Heart left ventricle (tissue), 16 donors: ENCODE data around the gene GIT2. TPM values are rescaled to one million over a fixed set of nuclear protein-coding genes. Genes with fewer than 3 reads are reported as not detected.
"Not testable (repeated sequence)": the region's sequence is repeated elsewhere in the genome, so short reads cannot be mapped to it uniquely, and the experiment has no call there.

Experiments
- ATAC-seq, 4 donors: fragments of 200-7000 bp; cut with Tn5 transposase; one replicate each; pipeline ENCODE4 v1.9.1; 2020 to 2022; ENCODE audit warnings: moderate library complexity in 4 of 4, mild to moderate bottlenecking in 3 of 4, moderate number of reproducible peaks in 1 of 4
- DNase-seq, 5 donors: peaks; one replicate each; pipeline ENCODE4 v3.0.0-alpha.2; 2020
- H3K27ac ChIP-seq, 12 donors: fragments of 200-600 bp; sonication (generic) in 4 of 12; one replicate each; pipeline versions ENCODE4 v1.5.0 to v1.8.0; 2016 to 2022; ENCODE audit warnings: mild to moderate bottlenecking in 2 of 12
- H3K27me3 ChIP-seq, 9 donors: fragments of 200-600 bp; sonication (generic) in 2 of 9; one replicate each; pipeline versions ENCODE4 v1.5.1 to v1.8.0; 2016 to 2022; ENCODE audit warnings: mild to moderate bottlenecking in 3 of 9
- H3K36me3 ChIP-seq, 9 donors: fragments of 200-600 bp; sonication (generic) in 2 of 9; one replicate each; pipeline versions ENCODE4 v1.5.0 to v1.8.0; 2018 to 2022; ENCODE audit warnings: mild to moderate bottlenecking in 2 of 9
- H3K4me1 ChIP-seq, 12 donors: fragments of 200-600 bp; sonication (generic) in 4 of 12; one replicate each; pipeline versions ENCODE4 v1.5.0 to v1.8.0; 2016 to 2022; ENCODE audit warnings: mild to moderate bottlenecking in 3 of 12
- H3K4me3 ChIP-seq, 12 donors: fragments of 200-600 bp; sonication (generic) in 4 of 12; one replicate each; pipeline versions ENCODE4 v1.5.0 to v1.8.0; 2017 to 2022; ENCODE audit warnings: mild to moderate bottlenecking in 9 of 12, moderate library complexity in 4 of 12
- H3K9me3 ChIP-seq, 12 donors: fragments of 200-600 bp; sonication (generic) in 4 of 12; one replicate each; pipeline versions ENCODE4 v1.5.0 to v1.8.0; 2016 to 2022; ENCODE audit warnings: mild to moderate bottlenecking in 1 of 12
- POLR2A ChIP-seq, 2 donors: fragments of 450-650 bp; IDR thresholded peaks; one replicate each; pipeline ENCODE4 v1.6.1; 2017; ENCODE audit warnings: antibody characterized with exemption in 2 of 2, mild to moderate bottlenecking in 2 of 2, moderate library complexity in 2 of 2
- WGBS, 4 donors: extraction: QIAGEN DNeasy Blood & Tissue Kit in 2 of 4; methylation state at CpG; one replicate each; pipeline versions ENCODE4 v1.1.5 to v1.1.7; 2013 to 2018; 5-methylcytosine and 5-hydroxymethylcytosine counted together
- intact Hi-C, 10 donors: fragments of 100-400 bp; cut with DNase I; formaldehyde crosslinking; loops; one replicate each; pipeline versions ENCODE4 v1.11.1 to v1.14.2; 2022
- polyA plus RNA-seq, 2 donors: library from polyadenylated mRNA; stranded (reverse); fragments of 200-250 nt; gene quantifications; one replicate each; pipeline ENCODE4 v1.2.3, GENCODE V29; 2013
- total RNA-seq, 9 donors: library from RNA; depleted of rRNA in 2 of 9; stranded (reverse); fragments of >200 nt in 2 of 9; fragmentation: NEBNext Ultra II Directional in 3 of 9; extraction: Animal tissue kit (Norgen Biotek cat#: 25700) in 3 of 9; gene quantifications; one replicate each; pipeline versions ENCODE4 v1.1.0 to v1.2.4, GENCODE V29; 2016 to 2023
- TF ChIP-seq, protein P1 (sequence below), 12 donors: fragments of 200-600 bp; sonication (generic) in 4 of 12; IDR thresholded peaks; one replicate each; pipeline versions ENCODE4 v1.5.0 to v1.8.0; 2018 to 2022; ENCODE audit warnings: antibody characterized with exemption in 12 of 12, mild to moderate bottlenecking in 5 of 12
- donor health status: ischemic (EF 13 %, LVEDD 7.1; RV severe dilation, severe dysfunction).
- donor health status: healthy with polysubstance abuse.
- donor health status: DM: no; HTN: yes; CAD: no.
- donor health status: DM: no; HTN: no; CAD: no.
- donor health status: ischemic (EF 25% LVEDD 6.9; RV normal size, moderate dysfunction).
- donor health status: ischemic (EF 25% LVEDD 5.7; RV mildly dilated, moderate dysfunction).
- donor health status: healthy.
- donor health status: DM: yes; HTN: yes; CAD: no.
- donor health status: ischemic (EF 35%, LVEDD 5.7; RV mildly dilated, moderate dysfunction).
- donor health status: nonischemic (EF 11% LVEDD 7.7; RV severe dilation, severe dysfunction).
- donor health status: DM: yes; HTN: yes; CAD: no.
- donor health status: PGD.
- donor health status: ischemic (EF 29% LVEDD 5.4; RV normal size, mild dysfunction).
- donor health status: nonischemic (EF 23%, LVEDD 6.1; RV moderate dilation, normal function).

GIT2 gene
- total and polyA plus RNA-seq, 11 donors: 17.4 to 56.7 (median 36.2) TPM

- DNase-seq (no peak), ATAC-seq (no peak)
- H3K4me1 ChIP-seq: peaks cover 0 to 16% (median 2%) of the 10 kb centered on the region in 12 donors
- no peaks in the 10 kb centered on the region for H3K27me3 ChIP-seq
- intact Hi-C loops: no loop called here
- no peak overlapping the region for H3K4me3 ChIP-seq
- H3K36me3 ChIP-seq: peaks cover 0 to 100% (median 96%) of the 10 kb centered on the region in 9 donors
- TF ChIP-seq, protein P1, sequence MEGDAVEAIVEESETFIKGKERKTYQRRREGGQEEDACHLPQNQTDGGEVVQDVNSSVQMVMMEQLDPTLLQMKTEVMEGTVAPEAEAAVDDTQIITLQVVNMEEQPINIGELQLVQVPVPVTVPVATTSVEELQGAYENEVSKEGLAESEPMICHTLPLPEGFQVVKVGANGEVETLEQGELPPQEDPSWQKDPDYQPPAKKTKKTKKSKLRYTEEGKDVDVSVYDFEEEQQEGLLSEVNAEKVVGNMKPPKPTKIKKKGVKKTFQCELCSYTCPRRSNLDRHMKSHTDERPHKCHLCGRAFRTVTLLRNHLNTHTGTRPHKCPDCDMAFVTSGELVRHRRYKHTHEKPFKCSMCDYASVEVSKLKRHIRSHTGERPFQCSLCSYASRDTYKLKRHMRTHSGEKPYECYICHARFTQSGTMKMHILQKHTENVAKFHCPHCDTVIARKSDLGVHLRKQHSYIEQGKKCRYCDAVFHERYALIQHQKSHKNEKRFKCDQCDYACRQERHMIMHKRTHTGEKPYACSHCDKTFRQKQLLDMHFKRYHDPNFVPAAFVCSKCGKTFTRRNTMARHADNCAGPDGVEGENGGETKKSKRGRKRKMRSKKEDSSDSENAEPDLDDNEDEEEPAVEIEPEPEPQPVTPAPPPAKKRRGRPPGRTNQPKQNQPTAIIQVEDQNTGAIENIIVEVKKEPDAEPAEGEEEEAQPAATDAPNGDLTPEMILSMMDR (IDR thresholded peaks at IDR 0.05): peak in 7 of 12 donors; percentile 14 to 36 (median 26)
- TF ChIP-seq POLR2A (IDR thresholded peaks at IDR 0.05): no peak
- H3K9me3 ChIP-seq: no peaks in the 10 kb centered on the region
- 81 to 86% (median 83%) methylated on average over 5 of the region's 5 CpGs for WGBS, 4 donors
- peak overlapping the region in 1 of 12 donors; percentile 65 for H3K27ac ChIP-seq
These were observed 62.1 kb downstream of the GIT2 start for GRCh38 chr12:109934026-109934425.

DNA sequence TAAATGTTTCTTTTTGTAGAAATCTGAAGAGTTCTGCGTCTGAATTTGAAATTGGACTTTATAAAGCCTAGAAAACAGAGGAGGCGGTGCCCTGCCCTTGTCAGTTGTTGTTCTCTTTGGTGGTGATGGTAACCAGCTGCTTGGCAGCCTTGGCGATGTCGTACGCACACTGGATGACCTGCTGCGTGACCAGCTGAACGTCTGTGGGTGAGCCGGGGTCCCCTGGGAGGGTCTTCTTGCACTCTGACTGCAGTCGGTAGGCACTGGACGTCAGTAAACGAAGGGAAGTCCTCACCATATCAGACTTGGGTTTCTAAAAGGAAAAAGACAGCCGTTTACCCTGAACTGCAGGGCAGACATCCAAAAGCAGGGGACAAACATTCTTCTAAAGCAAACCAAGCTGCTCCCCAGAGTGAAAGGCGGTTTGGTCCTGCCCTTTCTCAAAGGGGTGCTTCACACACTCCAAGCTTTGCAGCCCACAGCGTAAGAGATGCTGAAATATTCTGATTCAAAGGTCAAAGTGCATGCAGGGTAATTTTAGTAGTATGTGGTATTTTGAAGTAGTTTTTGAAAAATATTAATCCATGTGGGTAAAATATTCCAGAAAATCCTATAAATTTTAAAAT, 63.2 kb downstream of the GIT2 start:
- ATAC-seq: peak; percentile 65 to 82 (median 76)
- Histone ChIP-seq H3K27me3 (no peaks in the 10 kb centered on the region), H3K9me3 (no peaks in the 10 kb centered on the region), H3K36me3 (peaks cover 0 to 99% (median 86%) of the 10 kb centered on the region in 9 donors), H3K4me1 (peaks cover 0 to 16% (median 4%) of the 10 kb centered on the region in 12 donors), H3K27ac (peak overlapping the region in 11 of 12 donors; percentile 7 to 71 (median 36)), H3K4me3 (no peak overlapping the region)
- no peak for TF ChIP-seq POLR2A (IDR thresholded peaks at IDR 0.05)
- TF ChIP-seq, protein P1 (IDR thresholded peaks at IDR 0.05): no peak
- intact Hi-C loops: no loop called here
- DNase-seq: peak in 4 of 5 donors; percentile 66 to 87 (median 66)
- 53 to 69% (median 59%) methylated on average over 12 to 14 of the region's 14 CpGs for WGBS, 4 donors

- Histone ChIP-seq H3K27ac (peak overlapping the region in 1 of 12 donors; percentile 5), H3K9me3 (no peaks in the 10 kb centered on the region), H3K4me1 (peaks cover 0 to 20% (median 4%) of the 10 kb centered on the region in 12 donors), H3K27me3 (no peaks in the 10 kb centered on the region), H3K36me3 (peaks cover 0 to 99% (median 84%) of the 10 kb centered on the region in 9 donors), H3K4me3 (no peak overlapping the region)
- 87 to 95% (median 92%) methylated on average over 5 of the region's 5 CpGs for WGBS, 4 donors
- intact Hi-C loops: no loop called here
- ATAC-seq (no peak), DNase-seq (no peak)
- TF ChIP-seq POLR2A (IDR thresholded peaks at IDR 0.05): no peak
- TF ChIP-seq, protein P1 (IDR thresholded peaks at IDR 0.05): no peak
These were observed 65.0 kb downstream of the GIT2 start for GRCh38 chr12:109931143-109931542.

DNA sequence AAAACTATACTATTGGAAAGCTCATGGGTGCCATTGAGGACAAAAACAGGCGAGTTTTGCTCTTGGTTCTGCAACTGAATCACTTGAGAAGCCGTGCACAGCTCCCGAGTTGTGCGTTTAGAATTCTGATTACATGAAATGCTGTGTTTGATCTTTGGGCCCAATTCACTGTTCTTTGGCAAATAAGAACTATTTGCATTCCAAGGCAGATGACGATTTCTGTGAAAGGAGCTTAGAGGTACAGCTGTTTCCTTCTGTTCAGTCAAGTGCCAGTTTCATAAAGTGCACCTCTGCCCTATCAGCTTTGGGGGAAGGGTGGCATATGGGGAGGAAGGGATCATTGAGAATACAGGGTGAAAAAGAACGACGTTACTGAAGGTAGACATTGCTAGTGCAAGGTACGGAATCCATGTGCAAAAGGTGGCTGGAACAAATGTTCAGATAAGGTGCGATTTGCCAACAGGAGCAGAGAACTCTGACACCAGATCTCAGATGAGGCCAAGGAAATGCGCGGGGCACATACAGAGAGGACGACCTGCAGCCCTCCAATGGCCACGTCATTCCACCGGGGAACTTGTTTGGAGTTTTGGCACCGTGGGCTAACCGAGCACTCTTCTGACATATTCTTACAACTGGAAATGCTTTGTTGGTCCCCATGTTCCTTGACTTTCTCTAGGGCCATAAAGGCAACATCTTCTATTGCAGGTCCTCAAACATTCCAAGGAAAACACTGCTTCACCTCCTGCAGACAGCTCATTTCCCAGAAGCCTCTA, 66.0 kb downstream of the GIT2 start:
- H3K4me3 ChIP-seq: no peak overlapping the region
- no peak for ATAC-seq
- intact Hi-C loops: no loop called here
- H3K9me3 ChIP-seq: no peaks in the 10 kb centered on the region
- peaks cover 0 to 20% (median 4%) of the 10 kb centered on the region in 12 donors for H3K4me1 ChIP-seq
- H3K36me3 ChIP-seq: peaks cover 0 to 99% (median 75%) of the 10 kb centered on the region in 9 donors
- TF ChIP-seq, protein P1 (IDR thresholded peaks at IDR 0.05): no peak
- no peak for TF ChIP-seq POLR2A (IDR thresholded peaks at IDR 0.05)
- H3K27ac ChIP-seq: no peak overlapping the region
- 82 to 87% (median 87%) methylated on average over 16 of the region's 16 CpGs for WGBS, 4 donors
- no peak for DNase-seq
- no peaks in the 10 kb centered on the region for H3K27me3 ChIP-seq

- H3K9me3 ChIP-seq, ATAC-seq, H3K27ac ChIP-seq, DNase-seq, H3K27me3 ChIP-seq, H3K4me3 ChIP-seq: not testable (repeated sequence)
- 94 to 97% (median 94%) methylated on average over 14 of the region's 14 CpGs for WGBS, 4 donors
- Histone ChIP-seq H3K36me3 (peaks cover 0 to 96% (median 66%) of the 10 kb centered on the region in 9 donors), H3K4me1 (peaks cover 0 to 20% (median 4%) of the 10 kb centered on the region in 12 donors)
- intact Hi-C loops: loop anchor here in 1 of 10 donors (2.0 kb wide), 1 partner anchor 77 kb away; no protein-coding TSS in a partner anchor
These were observed 66.8 kb downstream of the GIT2 start for GRCh38 chr12:109929326-109929725.
